Smooth muscle cell (in vitro differentiated cells): ENCODE results near the gene CGB1. TPM values are rescaled to one million over a fixed set of nuclear protein-coding genes. Genes with fewer than 3 reads are reported as not detected.
"Not testable (repeated sequence)": the region's sequence is repeated elsewhere in the genome, so short reads cannot be mapped to it uniquely, and the experiment has no call there.

ENCODE experiments used
- DNase-seq: peaks from one replicate; lab custom pipeline; 2025; ENCODE audit not compliant: unreplicated experiment; lab: John Stamatoyannopoulos, UW
- H2AFZ ChIP-seq: fragments of 200-600 bp; sonication (generic); 2 replicates; pipeline ENCODE4 v1.6.0; 2016; ENCODE audit warnings: antibody characterized with exemption, low read depth, mild to moderate bottlenecking
- H3F3A ChIP-seq: fragments of 200-600 bp; sonication (generic); 2 replicates; pipeline ENCODE4 v1.6.0; 2017; ENCODE audit warnings: antibody characterized with exemption, low read depth
- H3K27ac ChIP-seq: fragments of 200-600 bp; sonication (generic); 2 replicates; pipeline ENCODE4 v1.5.1; 2016; ENCODE audit warnings: low read depth, mild to moderate bottlenecking
- H3K27me3 ChIP-seq: fragments of 200-600 bp; sonication (generic); 2 replicates; pipeline ENCODE4 v1.6.1; 2016; ENCODE audit warnings: low read depth, mild to moderate bottlenecking
- H3K36me3 ChIP-seq: fragments of 200-600 bp; sonication (generic); 2 replicates; pipeline ENCODE4 v1.5.1; 2016; ENCODE audit warnings: low read depth
- H3K4me1 ChIP-seq: fragments of 200-600 bp; sonication (generic); 2 replicates; pipeline ENCODE4 v1.5.1; 2016; ENCODE audit warnings: low read depth
- H3K4me2 ChIP-seq: fragments of 200-600 bp; sonication (generic); 2 replicates; pipeline ENCODE4 v1.6.0; 2016; ENCODE audit warnings: mild to moderate bottlenecking
- H3K4me3 ChIP-seq: fragments of 200-600 bp; sonication (generic); 2 replicates; pipeline ENCODE4 v1.5.1; 2016; ENCODE audit warnings: mild to moderate bottlenecking
- H3K79me2 ChIP-seq: fragments of 200-600 bp; sonication (generic); 2 replicates; pipeline ENCODE4 v1.6.0; 2016; ENCODE audit warnings: low read depth, mild to moderate bottlenecking
- H3K9ac ChIP-seq: fragments of 200-600 bp; sonication (generic); 2 replicates; pipeline ENCODE4 v1.6.0; 2016; ENCODE audit warnings: low read depth
- H3K9me3 ChIP-seq: fragments of 200-600 bp; sonication (generic); replicated peaks from 2 replicates; pipeline ENCODE4 v1.5.1; 2016; ENCODE audit warnings: low read depth
- H4K20me1 ChIP-seq: fragments of 200-600 bp; sonication (generic); 2 replicates; pipeline ENCODE4 v1.6.0; 2016; ENCODE audit warnings: low read depth
- WGBS: methylation state at CpG from one replicate; pipeline ENCODE4 v1.1.7; 2016; ENCODE audit warnings: low lambda C conversion rate; 5-methylcytosine and 5-hydroxymethylcytosine counted together
- polyA plus RNA-seq: library from polyadenylated mRNA; unstranded; fragments of >200 nt; fragmentation: Nextera tagmentation; extraction: Ambion mirVana; gene quantifications from 2 replicates; pipeline ENCODE4 v1.2.1, GENCODE V29; 2016
- total RNA-seq: library from RNA; depleted of rRNA; stranded (reverse); fragments of >200 nt; gene quantifications from 2 replicates; pipeline ENCODE4 v1.2.3, GENCODE V29; 2014
- TF ChIP-seq, protein P1 (sequence below): fragments of 200-600 bp; sonication (generic); IDR thresholded peaks from 2 replicates; pipeline ENCODE4 v1.5.1; 2017; ENCODE audit warnings: borderline replicate concordance, mild to moderate bottlenecking, antibody characterized with exemption; ENCODE audit not compliant: insufficient read depth, poor library complexity, severe bottlenecking

CGB1 gene
- total and polyA plus RNA-seq, 2 experiments from 2014 or later = not detected

DNA sequence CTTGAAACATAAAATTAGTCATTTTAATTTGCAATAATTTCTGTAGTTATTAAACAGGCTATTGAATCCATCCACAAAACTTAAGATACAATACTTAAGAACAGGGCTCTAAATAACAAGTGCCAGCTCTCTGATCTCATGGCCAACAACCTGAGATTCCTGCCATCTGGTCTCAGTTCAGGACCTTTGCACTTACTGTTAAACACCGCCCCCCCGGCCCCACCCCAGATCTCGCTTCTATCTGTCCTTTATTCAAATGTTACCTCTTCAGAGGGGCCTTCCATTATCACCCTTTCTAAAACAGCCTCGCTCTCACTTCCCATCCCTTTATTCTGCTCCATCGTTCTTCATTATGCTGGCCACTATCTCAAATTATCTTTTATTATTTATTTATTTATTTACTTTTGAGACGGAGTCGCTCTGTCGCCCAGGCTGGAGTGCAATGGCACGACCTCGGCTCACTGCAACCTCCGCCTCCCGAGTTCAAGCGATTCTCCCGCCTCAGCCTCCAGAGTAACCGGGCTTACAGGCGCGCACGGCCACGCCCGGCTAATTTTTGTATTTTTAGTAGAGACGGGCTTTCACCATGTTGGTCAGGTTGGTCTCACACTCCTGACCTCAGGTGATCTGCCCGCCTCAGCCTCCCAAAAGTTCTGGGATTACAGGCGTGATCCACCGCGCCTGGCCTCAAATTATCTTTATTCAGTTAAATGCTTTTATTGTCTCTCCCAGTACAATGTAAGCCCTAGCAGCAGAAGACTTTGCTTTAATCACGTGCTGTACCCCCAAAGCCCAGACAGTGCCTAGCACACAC is 47.7 kb upstream of the CGB1 start:
- H3K27ac ChIP-seq = peak overlapping the region; percentile 43
- TF ChIP-seq, protein P1, sequence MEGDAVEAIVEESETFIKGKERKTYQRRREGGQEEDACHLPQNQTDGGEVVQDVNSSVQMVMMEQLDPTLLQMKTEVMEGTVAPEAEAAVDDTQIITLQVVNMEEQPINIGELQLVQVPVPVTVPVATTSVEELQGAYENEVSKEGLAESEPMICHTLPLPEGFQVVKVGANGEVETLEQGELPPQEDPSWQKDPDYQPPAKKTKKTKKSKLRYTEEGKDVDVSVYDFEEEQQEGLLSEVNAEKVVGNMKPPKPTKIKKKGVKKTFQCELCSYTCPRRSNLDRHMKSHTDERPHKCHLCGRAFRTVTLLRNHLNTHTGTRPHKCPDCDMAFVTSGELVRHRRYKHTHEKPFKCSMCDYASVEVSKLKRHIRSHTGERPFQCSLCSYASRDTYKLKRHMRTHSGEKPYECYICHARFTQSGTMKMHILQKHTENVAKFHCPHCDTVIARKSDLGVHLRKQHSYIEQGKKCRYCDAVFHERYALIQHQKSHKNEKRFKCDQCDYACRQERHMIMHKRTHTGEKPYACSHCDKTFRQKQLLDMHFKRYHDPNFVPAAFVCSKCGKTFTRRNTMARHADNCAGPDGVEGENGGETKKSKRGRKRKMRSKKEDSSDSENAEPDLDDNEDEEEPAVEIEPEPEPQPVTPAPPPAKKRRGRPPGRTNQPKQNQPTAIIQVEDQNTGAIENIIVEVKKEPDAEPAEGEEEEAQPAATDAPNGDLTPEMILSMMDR = no peak
- peak overlapping the region; percentile 79 for H3K4me3 ChIP-seq

DNA sequence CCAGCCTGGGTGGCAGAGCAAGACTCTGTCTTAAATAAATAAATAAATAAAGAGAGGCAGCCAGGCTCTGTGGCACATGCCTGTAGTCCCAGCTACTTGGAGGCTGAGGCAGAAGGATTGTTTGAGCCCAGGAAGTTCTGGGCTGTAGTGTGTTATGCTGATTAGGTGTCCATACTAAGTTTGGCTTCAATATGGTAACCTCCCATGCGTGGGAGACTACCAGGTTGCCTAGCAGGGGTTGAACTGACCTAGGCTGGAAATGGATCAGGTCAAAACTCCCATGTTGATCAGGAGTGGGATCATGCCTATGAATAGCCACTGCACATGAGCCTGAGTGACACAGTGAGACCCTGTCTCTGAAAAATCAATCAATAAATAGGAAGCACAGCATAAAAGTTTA is 44.6 kb upstream of the CGB1 start:
- no peak overlapping the region for H3K27ac ChIP-seq
- H3K4me3 ChIP-seq = no peak overlapping the region
- H3K79me2 ChIP-seq = peaks cover 10% of the 10 kb centered on the region
- 94% methylated on average over 1 of the region's 1 CpG for WGBS
- no peaks in the 10 kb centered on the region for H3K9me3 ChIP-seq
- no peak overlapping the region for H3K4me2 ChIP-seq
- DNase-seq = no peak
- no peaks in the 10 kb centered on the region for H3F3A ChIP-seq
- peaks cover 6% of the 10 kb centered on the region for H3K4me1 ChIP-seq
- H3K27me3 ChIP-seq = no peaks in the 10 kb centered on the region
- H3K9ac ChIP-seq = no peak overlapping the region
- no peak overlapping the region for H2AFZ ChIP-seq
- no peaks in the 10 kb centered on the region for H3K36me3 ChIP-seq
- peaks cover 7% of the 10 kb centered on the region for H4K20me1 ChIP-seq
- TF ChIP-seq, protein P1 = no peak

More for the DNA sequence above, 47.7 kb upstream of the CGB1 start:
- Histone ChIP-seq H2AFZ (peak overlapping the region; percentile 97), H4K20me1 (peaks cover 39% of the 10 kb centered on the region), H3K4me1 (peaks cover 18% of the 10 kb centered on the region), H3K9ac (peak overlapping the region; percentile 57), H3K9me3 (no peaks in the 10 kb centered on the region), H3F3A (no peaks in the 10 kb centered on the region), H3K27me3 (no peaks in the 10 kb centered on the region), H3K79me2 (peaks cover 41% of the 10 kb centered on the region), H3K4me2 (peak overlapping the region; percentile 86), H3K36me3 (no peaks in the 10 kb centered on the region)
- 82% methylated on average over 26 of the region's 26 CpGs for WGBS
- DNase-seq = no peak

DNA sequence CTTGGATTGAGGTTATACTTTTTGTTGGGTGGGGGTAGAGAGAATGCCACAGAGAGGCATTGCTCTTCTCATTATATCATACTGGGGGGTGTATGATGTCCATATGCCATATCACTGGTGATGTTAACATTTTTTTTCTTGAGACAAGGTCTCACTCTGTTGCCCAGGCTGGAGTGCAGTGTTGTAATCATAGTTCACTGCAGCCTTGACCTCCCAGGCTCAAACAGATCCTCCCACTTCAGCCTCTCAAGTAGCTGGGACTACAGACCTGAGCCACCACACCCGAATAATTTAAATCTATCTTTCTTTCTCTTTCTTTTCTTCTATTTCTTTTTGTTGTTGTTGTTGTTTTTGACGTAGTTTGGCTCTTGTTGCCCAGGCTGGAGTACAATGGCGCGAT is 43.7 kb upstream of the CGB1 start:
- H3K4me3 ChIP-seq = no peak overlapping the region
- no peak overlapping the region for H3K4me2 ChIP-seq
- no peaks in the 10 kb centered on the region for H3K9me3 ChIP-seq
- TF ChIP-seq, protein P1 = no peak
- WGBS = 85% methylated on average over 4 of the region's 4 CpGs
- no peak for DNase-seq
- no peak overlapping the region for H3K9ac ChIP-seq
- H3K79me2 ChIP-seq = peaks cover 1% of the 10 kb centered on the region
- no peaks in the 10 kb centered on the region for H3K27me3 ChIP-seq
- no peaks in the 10 kb centered on the region for H3F3A ChIP-seq
- H3K27ac ChIP-seq = no peak overlapping the region
- no peak overlapping the region for H2AFZ ChIP-seq
- no peaks in the 10 kb centered on the region for H3K36me3 ChIP-seq
- H4K20me1 ChIP-seq = no peaks in the 10 kb centered on the region
- H3K4me1 ChIP-seq = peaks cover 4% of the 10 kb centered on the region

DNA sequence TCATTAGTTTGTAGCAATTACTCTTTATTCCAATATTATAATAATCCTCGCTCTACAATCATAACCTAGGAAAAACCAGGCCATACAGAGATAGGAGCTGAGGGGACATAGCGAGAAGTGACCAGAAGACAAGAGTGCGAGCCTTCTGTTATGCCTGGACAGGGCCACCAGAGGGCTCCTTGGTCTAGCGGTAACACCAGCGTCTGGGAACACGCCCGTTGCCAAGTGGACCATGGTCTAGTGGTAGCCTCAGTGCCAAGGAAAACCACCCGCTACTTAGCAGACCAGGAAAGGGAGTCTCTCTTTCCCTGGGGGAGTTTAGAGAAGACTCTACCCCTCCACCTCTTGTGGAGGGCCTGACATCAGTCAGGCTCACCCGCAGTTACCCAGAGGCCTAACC is 38.2 kb upstream of the CGB1 start:
- H2AFZ ChIP-seq, H4K20me1 ChIP-seq, H3F3A ChIP-seq, H3K4me2 ChIP-seq, H3K36me3 ChIP-seq, H3K27ac ChIP-seq, H3K4me3 ChIP-seq, H3K4me1 ChIP-seq, H3K9ac ChIP-seq, H3K9me3 ChIP-seq, H3K79me2 ChIP-seq, DNase-seq: not testable (repeated sequence)
- WGBS = 23% methylated on average over 9 of the region's 9 CpGs
- TF ChIP-seq, protein P1 = peak; percentile 54
- H3K27me3 ChIP-seq = peaks cover 29% of the 10 kb centered on the region
